SK-N-MC (cell line): Measurements from ENCODE around the gene CHD9.

Source experiments
- EZH2 ChIP-seq: fragments of 200-600 bp; sonication (generic); IDR thresholded peaks from one replicate; pipeline ENCODE4 v1.6.1; 2017; ENCODE audit warnings: antibody characterized with exemption
- POLR2AphosphoS5 ChIP-seq: IDR thresholded peaks from 2 replicates; pipeline ENCODE4 v1.6.1; 2012; ENCODE audit warnings: mild to moderate bottlenecking, low read depth, low read length, borderline replicate concordance

GRCh38 chr16:53078765-53079485, 24.1 kb downstream of the CHD9 start:
- TF ChIP-seq POLR2AphosphoS5 (no peak), EZH2 (no peak)
